ENCODE data around the gene YDJC. TPM values are rescaled to one million over a fixed set of nuclear protein-coding genes. Genes with fewer than 3 reads are reported as not detected.

YDJC gene
- total and polyA plus RNA-seq, 2 of the 13 experiments (the other 11 are each of a cell fraction or from before 2014, with no cell fraction given): 15.3 to 32.0 TPM

DNA sequence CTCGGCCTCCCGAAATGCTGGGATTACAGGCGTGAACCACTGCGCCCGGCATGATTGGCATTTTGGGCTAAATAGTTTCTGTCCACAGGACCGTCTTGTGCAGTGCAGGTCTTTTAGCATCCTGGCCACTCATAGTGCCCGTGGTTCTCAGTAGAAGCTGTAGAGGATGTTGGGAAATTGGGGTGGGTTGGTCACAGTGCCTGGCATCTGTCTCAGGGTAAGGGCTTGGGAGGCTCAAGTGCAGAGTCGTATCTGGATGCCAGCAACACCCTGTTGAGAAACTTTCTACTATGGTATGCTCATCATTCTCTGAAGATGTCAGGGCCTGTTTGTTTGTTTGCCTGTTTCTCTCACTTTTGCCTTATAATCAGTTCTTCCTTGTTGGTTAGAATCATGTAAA, 40.4 kb downstream of the YDJC start:
- DNase-seq (ENCODE audit: low spot score): no peak

DNA sequence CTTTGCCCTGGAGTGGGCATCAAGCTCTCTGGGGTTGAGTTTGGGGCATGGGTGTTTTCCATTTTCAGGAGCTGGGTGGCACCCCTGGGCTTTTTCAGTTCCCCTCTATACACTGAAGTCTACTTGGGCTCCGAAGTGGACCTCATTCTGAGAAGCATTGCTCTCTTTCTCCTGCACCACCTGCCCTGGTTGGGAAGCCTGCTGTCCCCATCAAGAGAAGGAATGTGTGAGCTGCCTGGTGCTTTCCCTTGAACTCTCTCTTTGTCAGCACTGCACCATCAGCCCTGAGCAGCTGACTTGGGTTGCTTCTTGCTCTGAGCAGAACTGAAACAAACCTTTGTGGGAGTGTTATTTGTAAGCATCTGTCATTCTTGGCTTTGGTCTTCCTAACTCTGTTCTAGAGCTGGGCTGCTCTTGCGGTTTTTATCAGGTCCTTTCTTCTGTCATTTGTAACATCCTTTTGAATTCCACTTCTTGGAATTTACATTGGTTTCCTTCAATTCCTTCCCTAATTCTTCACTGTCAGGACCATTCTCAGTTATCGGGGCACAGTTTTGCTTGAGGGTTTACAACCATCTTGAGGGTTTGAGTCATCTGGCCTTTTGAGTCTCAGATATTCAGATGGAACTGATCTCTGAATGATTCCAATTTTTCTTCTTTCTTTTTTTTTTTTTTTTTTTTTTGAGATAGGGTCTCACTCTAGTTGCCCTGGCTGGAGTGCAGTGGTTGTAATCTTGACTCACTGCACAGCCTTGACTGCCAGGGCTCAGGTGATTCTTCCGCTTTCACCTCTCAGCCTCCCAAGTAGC, 41.8 kb downstream of the YDJC start:
- no peak overlapping the region for H3K4me2 ChIP-seq (ENCODE audit: low read depth, low read length)
- H3K27me3 ChIP-seq (ENCODE audit: control insufficient read depth in 1 of 2, insufficient read depth in 2 of 2, low read length in 2 of 2): no peaks in the 10 kb centered on the region
- no peaks in the 10 kb centered on the region for H3K9me3 ChIP-seq (ENCODE audit: low read length)
- H3K9ac ChIP-seq (ENCODE audit: insufficient read depth, low read depth, low read length): no peak overlapping the region
- BruUV-seq (replicated peaks): no TSS peak
- no peak overlapping the region for H3K4me3 ChIP-seq (replicated peaks in 1 of 3; ENCODE audit: insufficient read depth in 1 of 3, low read depth in 2 of 3, low read length in 3 of 3)
- H2AFZ ChIP-seq (ENCODE audit: low read length): no peak overlapping the region
- 94% methylated on average over 4 of the region's 4 CpGs for WGBS (ENCODE audit: low lambda C conversion rate)
- in situ Hi-C loops (cut with HindIII; ENCODE audit: extremely low pct_ligation_motif_present, low pct_unique_long_range_greater_than_20kb) (no loop called here), intact Hi-C loops (cut with micrococcal nuclease; ENCODE audit: unreplicated experiment) (loop anchor here (2.0 kb wide), 1 partner anchor 13 kb away; no protein-coding TSS in a partner anchor)
- peaks cover 85% of the 10 kb centered on the region for H3K79me2 ChIP-seq (ENCODE audit: insufficient read depth, low read length)
- no peak overlapping the region for H3K27ac ChIP-seq (ENCODE audit: extremely low read length, insufficient read depth, low read length)
- ChIA-PET POLR2A (no interaction called here), CTCF (ENCODE audit: low intra/inter-chr PET ratio, low total read pairs) (no interaction called here)
- FAIRE-seq (no peak), ATAC-seq (no peak), DNase-seq (ENCODE audit: low spot score) (no peak)
- H3K4me1 ChIP-seq (ENCODE audit: insufficient read depth, low read length): peaks cover 3% of the 10 kb centered on the region; the same call in 1 of the 2 replicates
- H3K36me3 ChIP-seq (replicated peaks in 1 of 2; ENCODE audit: control insufficient read depth in 1 of 2, insufficient read depth in 2 of 2, low read length in 2 of 2): peaks cover 15 to 49% of the 10 kb centered on the region in 2 experiments
- peaks cover 71% of the 10 kb centered on the region for H4K20me1 ChIP-seq (ENCODE audit: insufficient read depth, low read length)
- no peak for TF ChIP-seq NFYB (CRISPR knock-in tag; IDR thresholded peaks at IDR 0.05)
- TF ChIP-seq ZNF256 (CRISPR knock-in tag; conservative IDR thresholded peaks at IDR 0.05): no peak
- TF ChIP-seq ZNF333 (CRISPR knock-in tag; IDR thresholded peaks at IDR 0.05; ENCODE audit: borderline replicate concordance): no peak
- TF ChIP-seq, protein P1, sequence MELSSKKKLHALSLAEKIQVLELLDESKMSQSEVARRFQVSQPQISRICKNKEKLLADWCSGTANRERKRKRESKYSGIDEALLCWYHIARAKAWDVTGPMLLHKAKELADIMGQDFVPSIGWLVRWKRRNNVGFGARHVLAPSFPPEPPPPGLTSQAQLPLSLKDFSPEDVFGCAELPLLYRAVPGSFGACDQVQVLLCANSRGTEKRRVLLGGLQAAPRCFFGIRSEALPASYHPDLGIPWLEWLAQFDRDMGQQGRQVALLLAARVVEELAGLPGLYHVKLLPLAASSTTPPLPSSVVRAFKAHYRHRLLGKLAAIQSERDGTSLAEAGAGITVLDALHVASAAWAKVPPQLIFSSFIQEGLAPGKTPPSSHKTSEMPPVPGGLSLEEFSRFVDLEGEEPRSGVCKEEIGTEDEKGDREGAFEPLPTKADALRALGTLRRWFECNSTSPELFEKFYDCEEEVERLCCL (CRISPR knock-in tag; IDR thresholded peaks at IDR 0.05; ENCODE audit: borderline replicate concordance): no peak

More for the DNA sequence above, 40.4 kb downstream of the YDJC start:
- no peak overlapping the region for H3K9ac ChIP-seq (ENCODE audit: insufficient read depth, low read depth, low read length)
- H3K4me1 ChIP-seq (ENCODE audit: insufficient read depth, low read length): no peaks in the 10 kb centered on the region
- in situ Hi-C loops (cut with HindIII; ENCODE audit: extremely low pct_ligation_motif_present, low pct_unique_long_range_greater_than_20kb): no loop called here
- POLR2A ChIA-PET: no interaction called here
- no peak for ATAC-seq
- H3K79me2 ChIP-seq (ENCODE audit: insufficient read depth, low read length): peaks cover 90% of the 10 kb centered on the region
- TF ChIP-seq HMG20B (CRISPR knock-in tag; conservative IDR thresholded peaks at IDR 0.05): no peak
- TF ChIP-seq, protein P2, sequence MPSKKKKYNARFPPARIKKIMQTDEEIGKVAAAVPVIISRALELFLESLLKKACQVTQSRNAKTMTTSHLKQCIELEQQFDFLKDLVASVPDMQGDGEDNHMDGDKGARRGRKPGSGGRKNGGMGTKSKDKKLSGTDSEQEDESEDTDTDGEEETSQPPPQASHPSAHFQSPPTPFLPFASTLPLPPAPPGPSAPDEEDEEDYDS (CRISPR knock-in tag; IDR thresholded peaks at IDR 0.05): no peak
- no peak for TF ChIP-seq SMC3 (IDR thresholded peaks at IDR 0.05; ENCODE audit: low read length)
- peak; percentile 28 for TF ChIP-seq RBM22 (optimal IDR thresholded peaks at IDR 0.05; ENCODE audit: low read length)
- H4K20me1 ChIP-seq (ENCODE audit: insufficient read depth, low read length): peaks cover 73% of the 10 kb centered on the region
- BruUV-seq (replicated peaks): no TSS peak
- no peaks in the 10 kb centered on the region for H3K27me3 ChIP-seq (ENCODE audit: control insufficient read depth in 1 of 2, insufficient read depth in 2 of 2, low read length in 2 of 2)
- 96% methylated on average over 8 of the region's 8 CpGs for WGBS (ENCODE audit: low lambda C conversion rate)
- H2AFZ ChIP-seq (ENCODE audit: low read length): no peak overlapping the region
- no peak overlapping the region for H3K27ac ChIP-seq (ENCODE audit: extremely low read length, insufficient read depth, low read length)
- H3K9me3 ChIP-seq (ENCODE audit: low read length): no peaks in the 10 kb centered on the region
- no peak overlapping the region for H3K4me3 ChIP-seq (replicated peaks in 1 of 3; ENCODE audit: insufficient read depth in 1 of 3, low read depth in 2 of 3, low read length in 3 of 3)
- CTCF ChIA-PET (ENCODE audit: low intra/inter-chr PET ratio, low total read pairs): no interaction called here
- FAIRE-seq: no peak
- intact Hi-C loops (cut with micrococcal nuclease; ENCODE audit: unreplicated experiment): no loop called here
- no peak overlapping the region for H3K4me2 ChIP-seq (ENCODE audit: low read depth, low read length)
- peaks cover 20 to 57% of the 10 kb centered on the region in 2 experiments for H3K36me3 ChIP-seq (replicated peaks in 1 of 2; ENCODE audit: control insufficient read depth in 1 of 2, insufficient read depth in 2 of 2, low read length in 2 of 2)
